ENCODE results near the gene PCDHGA2. TPM values are rescaled to one million over a fixed set of nuclear protein-coding genes. Genes with fewer than 3 reads are reported as not detected.
"Not testable (repeated sequence)": the region's sequence is repeated elsewhere in the genome, so short reads cannot be mapped to it uniquely, and the experiment has no call there.

The PCDHGA2 gene
- total RNA-seq = 3.7 TPM

DNA sequence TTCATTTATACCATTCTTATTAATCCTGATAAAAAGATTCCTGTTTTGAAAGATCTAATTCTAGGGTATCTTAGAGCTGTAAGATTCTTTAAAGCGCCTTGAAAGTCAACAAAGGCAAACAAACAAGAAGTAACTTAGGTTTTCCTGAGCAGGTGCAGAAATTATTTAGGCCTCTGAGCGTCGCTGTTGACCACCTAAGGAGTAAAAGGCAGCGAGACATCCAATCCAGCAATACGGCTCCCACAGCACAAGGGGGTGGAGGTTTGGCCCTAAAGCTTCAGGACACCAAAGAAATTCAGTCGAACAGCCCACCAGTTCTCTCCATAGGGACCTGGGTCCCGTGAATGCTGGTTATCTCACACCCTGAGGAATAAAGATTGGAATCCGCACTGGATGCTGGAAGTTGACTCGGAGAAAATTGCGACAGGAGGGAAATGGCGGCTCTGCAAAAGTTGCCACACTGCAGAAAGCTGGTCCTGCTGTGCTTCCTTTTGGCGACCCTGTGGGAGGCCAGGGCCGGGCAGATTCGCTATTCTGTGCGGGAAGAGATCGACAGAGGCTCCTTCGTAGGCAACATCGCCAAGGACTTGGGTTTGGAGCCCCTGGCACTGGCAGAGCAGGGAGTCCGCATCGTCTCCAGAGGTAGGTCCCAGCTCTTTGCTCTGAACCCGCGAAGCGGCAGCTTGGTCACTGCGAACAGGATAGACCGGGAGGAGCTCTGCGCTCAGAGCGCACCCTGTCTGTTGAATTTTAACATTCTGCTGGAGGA, at the start of gene PCDHGA2:
TSS of gene PCDHGA2 (plus strand) at position 223 of the 769 bp plus-strand sequence.
- peak; percentile 59 for DNase-seq

DNA sequence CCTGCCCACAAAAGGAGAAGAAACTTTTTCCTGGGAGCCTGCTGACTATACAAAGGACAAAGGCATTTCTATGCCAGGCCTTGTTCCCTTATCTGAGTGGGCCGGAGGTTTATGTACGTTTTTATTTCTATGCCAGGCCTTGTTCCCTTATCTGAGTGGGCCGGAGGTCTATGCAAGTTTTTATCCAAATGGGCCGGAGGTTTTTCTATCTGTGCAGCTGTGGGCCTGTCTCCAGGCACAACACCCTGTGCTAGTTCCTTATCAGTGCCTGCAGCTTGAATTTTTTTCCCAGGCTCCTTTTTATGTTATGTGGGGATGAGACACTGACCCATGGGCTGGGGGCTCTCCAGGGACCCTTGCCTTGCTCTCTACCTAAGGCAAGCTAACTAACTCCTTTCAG, 40.2 kb upstream of the PCDHGA2 start:
- DNase-seq = no peak

DNA sequence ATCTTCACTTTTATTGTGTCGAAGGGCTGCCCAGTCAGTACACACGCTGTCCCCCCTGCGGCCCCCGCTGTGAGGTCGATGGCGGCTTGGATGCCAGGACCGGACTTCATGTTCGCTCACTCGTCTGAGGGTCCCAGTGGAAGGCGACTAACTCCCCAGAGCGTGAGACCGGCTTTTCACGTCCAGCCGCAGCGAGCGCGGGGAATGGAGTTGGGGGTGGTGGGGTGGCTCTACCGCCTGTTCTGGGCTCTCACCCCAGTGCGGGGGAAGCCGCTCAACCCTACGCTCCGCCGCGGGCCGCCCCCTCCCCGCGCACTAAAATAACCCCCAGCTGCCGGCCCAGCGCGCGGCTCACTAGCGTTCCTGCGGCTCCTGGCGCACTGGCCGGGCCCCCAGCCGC, 34.8 kb upstream of the PCDHGA2 start, which contains the start of gene SLC25A2:
TSS of gene SLC25A2 (minus strand) at position 294 of the 400 bp plus-strand sequence. CDS start at position 110, 184 bp downstream.
- no peak for DNase-seq

DNA sequence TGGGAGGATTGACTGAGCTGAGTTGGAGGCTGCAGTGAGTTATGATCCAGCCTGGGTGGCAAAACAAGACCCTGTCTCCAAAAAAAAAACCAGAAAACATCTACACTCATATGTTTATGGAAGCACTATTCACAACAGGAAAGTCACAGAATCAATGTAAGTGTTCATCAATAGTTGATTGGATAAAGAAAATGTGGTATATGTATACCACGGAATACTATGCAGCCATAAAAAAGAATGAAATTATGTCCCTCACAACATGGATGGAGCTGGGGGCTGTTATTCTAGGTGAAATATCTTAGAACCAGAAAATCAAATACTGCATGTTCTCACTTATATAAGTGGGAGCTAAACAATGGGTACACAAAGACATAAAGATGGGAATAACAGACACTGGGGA, 31.9 kb upstream of the PCDHGA2 start:
- DNase-seq = no peak

DNA sequence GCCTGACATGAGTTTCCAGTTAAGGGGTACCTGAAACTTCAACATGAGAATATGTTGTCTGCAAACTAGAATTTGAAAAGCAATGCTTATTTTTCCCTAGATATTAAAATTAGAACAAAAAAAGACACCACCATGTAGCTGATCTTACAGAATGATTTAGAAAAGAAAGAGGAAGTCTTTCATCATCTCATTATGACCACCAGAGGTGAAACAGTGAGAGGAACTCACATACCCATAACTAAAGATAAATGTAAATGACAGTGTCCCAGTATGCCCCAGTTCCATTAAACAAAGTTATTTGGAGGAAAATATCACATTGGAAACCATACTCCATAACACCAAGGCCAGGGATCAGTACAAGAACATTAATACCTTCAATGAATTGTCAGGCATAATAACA, 24.8 kb upstream of the PCDHGA2 start:
- DNase-seq = no peak

DNA sequence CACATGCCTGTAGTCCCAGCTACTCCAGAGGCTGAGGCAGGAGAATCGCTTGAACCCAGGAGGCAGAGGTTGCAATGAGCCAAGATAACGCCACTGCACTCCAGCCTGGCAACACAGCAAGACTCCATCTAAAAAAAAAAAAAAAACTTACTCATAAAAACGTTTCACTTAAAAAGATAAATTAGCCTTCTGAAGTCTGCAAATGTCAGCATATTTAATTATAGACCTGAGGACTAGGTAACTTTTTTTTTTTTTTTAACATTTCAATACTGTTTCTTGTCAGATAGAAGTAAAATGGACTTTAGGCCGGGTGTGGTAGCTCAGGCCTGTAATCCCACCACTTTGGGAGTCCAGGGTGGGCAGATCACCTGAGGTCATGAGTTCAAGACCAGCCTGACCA, 21.6 kb upstream of the PCDHGA2 start:
- not testable (repeated sequence) for DNase-seq

DNA sequence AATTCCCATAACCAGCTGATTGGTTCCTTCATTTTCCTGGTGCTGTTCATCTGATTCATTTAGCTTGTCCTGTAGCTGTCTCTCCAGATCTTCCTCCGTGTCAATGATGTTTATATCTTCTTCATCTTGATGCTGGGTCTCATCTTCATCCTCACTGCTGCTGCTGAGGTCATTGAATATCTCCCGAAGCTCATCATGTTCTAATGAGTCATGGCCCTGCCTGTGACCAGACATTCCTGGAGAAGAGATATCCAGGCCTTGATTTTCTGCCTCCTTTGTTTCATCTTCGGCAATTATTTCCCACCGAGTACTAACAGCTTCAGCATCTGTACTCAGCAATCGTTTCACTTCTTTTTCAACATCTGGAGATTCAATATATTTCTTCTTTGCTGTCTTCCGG, 19.4 kb upstream of the PCDHGA2 start:
- no peak for DNase-seq

DNA sequence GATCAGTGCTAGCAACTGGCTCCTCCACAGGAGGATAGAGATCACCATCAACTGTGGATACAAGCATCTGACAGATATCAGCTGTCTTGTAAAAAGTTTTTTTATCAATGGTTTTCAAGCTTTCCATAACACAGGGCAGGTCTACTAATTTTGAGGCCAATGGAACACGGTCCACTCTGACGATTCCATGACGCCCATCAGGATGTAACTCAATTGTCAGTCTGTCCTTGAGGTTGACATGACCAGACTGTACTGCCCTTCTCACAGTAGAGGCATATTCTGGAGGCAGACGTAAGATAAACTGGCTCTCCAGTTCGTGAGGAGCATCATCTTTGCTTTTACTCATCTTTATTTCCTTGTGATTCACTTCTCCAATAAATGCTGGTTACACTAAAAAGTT, 18.9 kb upstream of the PCDHGA2 start:
- no peak for DNase-seq

DNA sequence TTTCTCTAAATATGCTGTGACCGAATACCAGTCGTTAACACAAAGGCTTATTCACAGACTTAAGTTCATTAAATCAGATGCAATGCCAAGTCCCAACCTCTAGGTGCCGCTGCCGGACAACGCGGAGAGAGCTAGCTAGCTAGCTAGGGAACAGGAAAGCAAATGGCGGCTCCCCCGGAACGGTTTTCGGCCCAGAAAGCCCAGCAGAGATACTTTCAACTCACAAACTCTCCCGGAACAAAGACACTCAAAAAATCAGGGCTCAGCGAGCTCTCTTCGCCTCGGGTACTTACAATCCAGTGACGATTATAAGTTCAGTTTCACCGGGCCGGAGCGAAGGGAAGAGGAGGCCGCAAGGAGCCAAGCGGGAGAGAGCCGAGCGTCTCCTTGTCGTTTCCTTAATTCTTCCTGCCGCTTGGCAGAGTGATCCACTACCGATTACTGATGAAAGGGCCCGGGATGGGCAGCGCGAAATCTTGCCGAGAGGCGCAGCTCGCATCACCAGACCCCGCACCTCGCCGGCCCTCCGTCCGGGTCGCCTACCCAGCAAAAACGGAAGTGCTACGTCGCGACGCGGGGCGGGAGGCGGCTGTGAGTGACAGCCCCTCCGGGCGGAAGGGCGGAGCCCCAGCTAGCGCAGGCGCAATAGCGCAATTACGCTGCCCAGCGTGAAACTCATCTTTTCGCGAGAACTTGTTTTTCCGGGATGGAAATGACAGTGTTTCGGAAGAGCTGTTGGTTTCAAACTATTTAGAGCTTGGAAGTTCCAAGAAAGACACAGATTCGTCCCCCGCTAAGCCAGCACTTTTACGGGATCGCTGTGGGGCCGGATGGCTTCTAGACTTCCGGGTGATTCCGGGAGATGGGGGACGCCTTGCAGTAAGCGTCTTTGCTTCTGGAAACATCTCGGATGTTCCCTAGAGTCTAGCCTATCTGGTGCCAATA, 18.1 kb upstream of the PCDHGA2 start, which contains the start of gene TAF7:
TSS of gene TAF7 (minus strand) at position 560 of the 945 bp plus-strand sequence. CDS start 740 bp downstream, outside the sequence.
- peak; percentile 97 for DNase-seq

DNA sequence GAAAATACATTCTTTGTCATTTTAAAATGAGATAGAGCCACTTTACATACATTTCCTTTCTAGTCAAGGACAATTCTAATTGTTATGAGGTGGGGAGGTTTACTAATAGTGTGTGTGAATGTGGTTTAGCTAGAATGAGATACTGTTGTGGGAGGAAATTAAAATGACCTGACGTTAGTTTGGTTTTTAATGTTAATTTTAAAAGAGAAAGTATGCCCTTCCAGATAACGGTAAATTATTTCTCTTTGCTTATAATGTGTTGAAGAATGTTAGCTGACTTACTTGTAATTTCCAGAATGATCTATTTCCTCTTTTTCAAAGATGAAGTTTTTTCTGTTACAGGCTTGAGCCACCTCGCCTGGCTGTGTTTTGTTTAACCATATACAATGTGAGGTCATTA, 16.3 kb upstream of the PCDHGA2 start:
- DNase-seq = no peak

DNA sequence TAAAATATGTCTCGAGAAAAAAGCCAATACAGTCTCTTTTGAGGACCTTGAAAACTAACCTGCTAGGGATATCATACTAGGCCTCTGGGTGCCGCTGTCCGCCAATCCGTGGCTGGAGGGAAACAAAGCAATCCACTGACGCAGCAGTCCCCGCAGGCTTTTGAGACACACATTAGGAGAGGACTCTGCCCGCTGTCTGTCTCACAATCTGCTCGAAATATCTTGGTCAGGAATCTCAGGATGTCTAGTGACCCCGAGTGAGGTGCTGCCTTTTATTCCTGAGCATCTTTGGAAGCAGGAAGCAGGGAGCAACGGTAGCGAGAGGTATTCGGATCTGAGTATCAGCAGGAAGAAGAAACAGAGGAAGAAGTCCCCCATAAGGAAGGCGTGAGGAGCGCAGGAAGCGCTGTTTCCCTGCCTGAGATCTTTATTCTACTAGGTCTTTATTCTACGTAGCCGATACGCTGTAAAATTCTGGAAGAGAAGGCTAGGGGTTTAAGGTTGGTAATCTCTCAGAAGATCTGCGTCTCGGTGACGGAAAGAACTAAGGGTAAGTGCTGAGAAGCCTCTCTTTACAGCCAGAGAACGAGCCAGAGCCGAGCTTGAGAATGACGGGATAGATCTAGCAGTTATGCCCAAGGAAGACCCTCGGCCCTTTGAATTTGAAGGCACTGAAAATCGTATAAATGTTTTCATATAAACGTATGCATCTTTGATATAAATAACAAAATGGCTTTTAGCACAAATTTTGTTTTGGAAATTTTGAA, 12.3 kb upstream of the PCDHGA2 start:
- DNase-seq = peak; percentile 55

DNA sequence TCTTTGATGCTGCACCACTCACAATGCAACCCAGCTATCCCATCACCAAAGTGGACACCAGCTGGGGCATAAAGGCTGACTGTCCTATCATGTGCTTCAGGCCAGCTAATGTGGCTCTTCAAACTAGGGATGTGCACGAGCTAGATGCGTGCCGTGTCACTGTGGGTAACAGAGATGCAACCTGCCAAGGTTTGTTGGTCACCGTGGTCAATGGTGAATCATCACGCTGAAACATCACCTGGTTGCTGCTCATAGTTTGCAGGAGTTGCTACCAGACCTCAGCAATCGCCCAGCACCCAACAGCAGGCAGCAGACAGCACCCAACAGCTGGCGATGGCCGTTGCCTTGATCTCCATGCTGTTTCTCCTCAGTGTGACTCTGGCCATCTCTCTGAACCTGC, 10.3 kb upstream of the PCDHGA2 start:
- no peak for DNase-seq

DNA sequence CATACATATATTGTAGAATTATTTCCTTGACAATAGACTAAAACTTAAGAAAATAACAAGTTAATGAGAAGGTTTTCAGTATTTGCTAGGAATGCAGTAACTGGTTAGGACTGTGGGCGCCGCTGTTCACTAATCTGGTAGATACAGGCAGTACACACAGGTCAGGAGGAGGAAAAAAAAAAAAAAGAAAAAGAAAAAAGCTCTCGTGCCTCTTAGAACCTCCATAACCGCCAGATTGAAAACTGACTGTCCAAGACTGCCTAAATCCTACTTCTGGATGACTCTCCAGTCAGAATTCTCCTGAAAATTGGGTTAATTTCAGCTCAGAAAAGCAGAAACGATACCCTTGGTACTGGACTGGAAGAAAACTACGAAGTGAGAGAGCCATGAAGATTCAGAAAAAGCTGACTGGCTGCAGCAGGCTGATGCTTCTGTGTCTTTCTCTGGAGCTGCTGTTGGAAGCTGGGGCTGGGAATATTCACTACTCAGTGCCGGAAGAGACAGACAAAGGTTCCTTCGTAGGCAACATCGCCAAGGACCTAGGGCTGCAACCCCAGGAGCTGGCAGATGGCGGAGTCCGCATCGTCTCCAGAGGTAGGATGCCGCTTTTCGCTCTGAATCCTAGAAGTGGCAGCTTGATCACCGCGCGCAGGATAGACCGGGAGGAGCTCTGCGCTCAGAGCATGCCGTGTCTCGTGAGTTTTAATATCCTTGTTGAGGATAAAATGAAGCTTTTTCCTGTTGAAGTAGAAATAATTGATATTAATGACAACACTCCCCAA, 8.1 kb upstream of the PCDHGA2 start, which contains the start of gene PCDHGA1:
TSS of gene PCDHGA1 (plus strand) at position 216 of the 782 bp plus-strand sequence.
- no peak for DNase-seq

DNA sequence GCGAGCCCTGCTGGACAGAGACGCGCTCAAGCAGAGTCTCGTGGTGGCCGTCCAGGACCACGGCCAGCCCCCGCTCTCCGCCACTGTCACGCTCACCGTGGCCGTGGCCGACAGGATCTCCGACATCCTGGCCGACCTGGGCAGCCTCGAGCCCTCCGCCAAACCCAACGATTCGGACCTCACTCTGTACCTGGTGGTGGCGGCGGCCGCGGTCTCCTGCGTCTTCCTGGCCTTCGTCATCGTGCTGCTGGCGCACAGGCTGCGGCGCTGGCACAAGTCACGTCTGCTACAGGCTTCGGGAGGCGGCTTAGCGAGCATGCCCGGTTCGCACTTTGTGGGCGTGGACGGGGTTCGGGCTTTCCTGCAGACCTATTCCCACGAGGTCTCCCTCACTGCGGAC, 6.0 kb upstream of the PCDHGA2 start:
- DNase-seq = not testable (repeated sequence)

DNA sequence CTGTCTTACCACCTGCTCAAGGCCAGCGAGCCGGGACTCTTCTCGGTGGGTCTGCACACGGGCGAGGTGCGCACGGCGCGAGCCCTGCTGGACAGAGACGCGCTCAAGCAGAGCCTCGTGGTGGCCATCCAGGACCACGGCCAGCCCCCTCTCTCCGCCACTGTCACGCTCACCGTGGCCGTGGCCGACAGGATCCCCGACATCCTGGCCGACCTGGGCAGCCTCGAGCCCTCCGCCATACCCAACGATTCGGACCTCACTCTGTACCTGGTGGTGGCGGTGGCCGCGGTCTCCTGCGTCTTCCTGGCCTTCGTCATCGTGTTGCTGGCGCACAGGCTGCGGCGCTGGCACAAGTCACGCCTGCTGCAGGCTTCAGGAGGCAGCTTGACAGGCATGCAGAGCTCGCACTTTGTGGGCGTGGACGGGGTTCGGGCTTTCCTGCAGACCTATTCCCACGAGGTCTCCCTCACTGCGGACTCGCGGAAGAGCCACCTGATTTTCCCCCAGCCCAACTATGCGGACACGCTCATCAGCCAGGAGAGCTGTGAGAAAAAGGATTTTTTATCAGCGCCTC, 2.3 kb downstream of the PCDHGA2 start:
- DNase-seq = not testable (repeated sequence)

DNA sequence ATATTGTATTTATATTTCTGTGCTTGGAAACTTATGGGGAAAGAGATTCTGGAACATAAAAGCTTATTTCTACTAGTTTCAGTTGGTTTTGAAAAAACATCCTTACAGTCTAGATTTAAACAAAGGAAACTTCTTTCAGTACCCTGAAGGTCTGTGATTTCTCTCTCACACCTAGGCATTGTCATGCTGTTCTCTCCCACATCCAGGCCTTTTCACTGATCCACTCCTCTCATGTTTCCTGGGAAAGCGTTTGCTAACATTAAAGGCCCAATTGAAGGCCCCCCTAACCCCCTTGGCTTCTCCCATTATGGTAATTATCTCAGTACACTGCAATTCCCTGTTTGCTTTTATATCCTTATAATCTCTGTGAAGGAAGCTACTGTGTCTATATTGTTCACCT, 4.2 kb downstream of the PCDHGA2 start:
- no peak for DNase-seq

DNA sequence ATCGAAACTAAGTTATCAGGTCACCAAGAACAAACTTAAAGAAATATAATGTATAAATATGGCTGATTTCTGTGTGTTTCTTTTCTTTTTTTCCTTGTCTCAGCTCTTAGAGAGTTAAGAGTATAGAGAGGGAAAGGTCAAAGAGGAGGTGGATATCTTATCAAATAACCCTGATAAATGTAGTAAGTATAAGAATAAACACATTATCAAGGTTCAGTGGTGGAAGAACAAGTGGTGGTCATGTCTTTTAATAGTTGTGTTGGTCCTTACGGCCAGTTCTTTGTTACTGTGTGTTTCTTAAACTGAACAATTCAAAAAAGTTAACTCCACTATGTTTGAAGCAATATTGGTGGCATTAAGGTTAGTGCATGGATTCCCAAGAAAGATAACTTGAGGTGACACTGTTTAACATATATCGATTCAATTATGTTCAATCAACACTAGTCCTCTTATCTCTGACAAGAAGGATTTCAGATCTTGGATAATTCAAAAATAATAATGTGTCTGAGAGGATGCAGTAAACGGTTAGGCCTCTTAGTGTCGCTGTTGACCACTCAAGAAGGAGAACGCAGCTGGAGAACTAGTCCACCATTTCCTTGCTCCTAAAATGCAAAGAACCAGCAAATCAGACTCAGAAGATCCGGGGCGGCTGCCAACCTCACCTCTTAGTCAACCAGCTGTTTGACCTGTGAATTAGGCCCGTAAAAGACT, 4.8 kb downstream of the PCDHGA2 start, which contains the start of gene PCDHGA3:
TSS of gene PCDHGA3 (plus strand) at position 588 of the 711 bp plus-strand sequence. CDS start 205 bp downstream, outside the sequence.
- DNase-seq = peak; percentile 20

DNA sequence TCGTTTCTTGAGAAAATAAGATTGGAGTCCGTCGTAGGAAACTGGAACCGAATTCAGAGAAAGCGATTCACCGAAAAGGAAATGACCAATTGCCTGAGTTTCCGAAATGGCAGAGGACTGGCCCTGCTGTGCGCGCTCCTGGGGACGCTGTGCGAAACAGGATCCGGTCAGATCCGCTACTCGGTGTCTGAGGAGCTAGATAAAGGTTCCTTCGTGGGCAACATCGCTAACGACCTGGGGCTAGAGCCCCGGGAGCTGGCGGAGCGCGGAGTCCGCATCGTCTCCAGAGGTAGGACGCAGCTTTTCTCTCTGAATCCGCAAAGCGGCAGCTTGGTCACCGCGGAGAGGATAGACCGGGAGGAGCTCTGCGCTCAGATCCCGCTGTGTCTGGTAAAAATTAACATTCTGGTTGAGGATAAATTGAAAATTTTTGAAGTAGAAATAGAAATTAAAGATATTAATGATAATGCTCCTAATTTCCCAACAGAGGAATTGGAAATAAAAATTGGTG, 5.4 kb downstream of the PCDHGA2 start:
- DNase-seq = no peak

DNA sequence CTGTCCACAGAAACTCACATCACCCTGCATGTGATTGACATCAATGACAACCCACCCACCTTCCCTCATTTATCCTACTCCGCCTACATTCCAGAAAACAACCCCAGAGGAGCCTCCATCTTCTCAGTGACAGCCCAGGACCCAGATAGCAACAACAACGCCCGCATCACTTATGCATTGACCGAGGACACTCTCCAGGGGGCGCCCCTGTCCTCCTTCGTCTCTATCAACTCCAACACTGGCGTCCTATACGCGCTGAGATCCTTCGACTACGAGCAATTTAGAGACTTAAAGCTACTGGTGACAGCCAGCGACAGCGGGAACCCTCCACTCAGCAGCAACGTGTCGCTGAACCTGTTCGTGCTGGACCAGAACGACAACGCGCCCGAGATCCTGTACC, 6.8 kb downstream of the PCDHGA2 start:
- DNase-seq = no peak

DNA sequence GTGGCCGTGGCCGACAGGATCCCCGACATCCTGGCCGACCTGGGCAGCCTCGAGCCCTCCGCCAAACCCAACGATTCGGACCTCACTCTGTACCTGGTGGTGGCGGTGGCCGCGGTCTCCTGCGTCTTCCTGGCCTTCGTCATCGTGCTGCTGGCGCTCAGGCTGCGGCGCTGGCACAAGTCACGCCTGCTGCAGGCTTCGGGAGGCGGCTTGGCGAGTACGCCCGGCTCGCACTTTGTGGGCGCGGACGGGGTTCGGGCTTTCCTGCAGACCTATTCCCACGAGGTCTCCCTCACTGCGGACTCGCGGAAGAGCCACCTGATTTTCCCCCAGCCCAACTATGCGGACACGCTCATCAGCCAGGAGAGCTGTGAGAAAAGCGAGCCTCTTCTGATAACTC, 7.5 kb downstream of the PCDHGA2 start:
- not testable (repeated sequence) for DNase-seq

Data from tongue (tissue), 2 donors.